ENCODE data around the gene CWC27.
"Not testable (repeated sequence)": the region's sequence is repeated elsewhere in the genome, so short reads cannot be mapped to it uniquely, and the experiment has no call there.

Gene CWC27

GRCh38 chr5:64789457-64789856 is 20.7 kb downstream of the CWC27 start:
- DNase-seq = no peak

- no peak for DNase-seq
Measured at GRCh38 chr5:64790210-64790609, 21.5 kb downstream of the CWC27 start.

- no peak for DNase-seq
Measured at GRCh38 chr5:64792469-64792868, 23.7 kb downstream of the CWC27 start.

GRCh38 chr5:64794053-64794770 is 25.5 kb downstream of the CWC27 start:
- no peak for DNase-seq

GRCh38 chr5:64796301-64796700 is 27.6 kb downstream of the CWC27 start:
- no peak for DNase-seq

GRCh38 chr5:64800926-64801325 is 32.2 kb downstream of the CWC27 start:
- no peak for DNase-seq

GRCh38 chr5:64806537-64806936 is 37.8 kb downstream of the CWC27 start:
- DNase-seq = no peak

GRCh38 chr5:64807520-64807919 is 38.8 kb downstream of the CWC27 start:
- DNase-seq = no peak

GRCh38 chr5:64811050-64811640 is 42.4 kb downstream of the CWC27 start:
- no peak for DNase-seq

GRCh38 chr5:64814073-64814472 is 45.3 kb downstream of the CWC27 start:
- no peak for DNase-seq

GRCh38 chr5:64818245-64818644 is 49.5 kb downstream of the CWC27 start:
- DNase-seq = no peak

GRCh38 chr5:64819345-64819744 is 50.6 kb downstream of the CWC27 start:
- DNase-seq = not testable (repeated sequence)

GRCh38 chr5:64822320-64822719 is 53.6 kb downstream of the CWC27 start:
- no peak for DNase-seq

- no peak for DNase-seq
Measured at GRCh38 chr5:64826541-64826940, 57.8 kb downstream of the CWC27 start.

GRCh38 chr5:64827703-64828102 is 59.0 kb downstream of the CWC27 start:
- DNase-seq = no peak

- DNase-seq = not testable (repeated sequence)
Measured at GRCh38 chr5:64830650-64831049, 61.9 kb downstream of the CWC27 start.

GRCh38 chr5:64831996-64832395 is 63.3 kb downstream of the CWC27 start:
- DNase-seq = no peak

- DNase-seq = no peak
Measured at GRCh38 chr5:64834037-64834436, 65.3 kb downstream of the CWC27 start.

GRCh38 chr5:64834611-64835010 is 65.9 kb downstream of the CWC27 start:
- no peak for DNase-seq

- DNase-seq = no peak
Measured at GRCh38 chr5:64835266-64835665, 66.5 kb downstream of the CWC27 start.

GRCh38 chr5:64836190-64836755 is 67.5 kb downstream of the CWC27 start:
- no peak for DNase-seq

- no peak for DNase-seq
Measured at GRCh38 chr5:64836786-64837185, 68.1 kb downstream of the CWC27 start.

- no peak for DNase-seq
Measured at GRCh38 chr5:64838376-64838775, 69.6 kb downstream of the CWC27 start.

GRCh38 chr5:64838803-64839202 is 70.1 kb downstream of the CWC27 start:
- no peak for DNase-seq

GRCh38 chr5:64839936-64840335 is 71.2 kb downstream of the CWC27 start:
- no peak for DNase-seq
